HepG2 (cell line): ENCODE results near the gene KRTAP5-8. TPM values are rescaled to one million over a fixed set of nuclear protein-coding genes. Genes with fewer than 3 reads are reported as not detected.

ENCODE experiments used
- ATAC-seq: fragments of 200-7000 bp; cut with Tn5 transposase; 3 replicates; pipeline ENCODE4 v1.9.1; 2020; ENCODE audit warnings: mild to moderate bottlenecking, moderate library complexity
- BruUV-seq: library from RNA; stranded (reverse); fragments of 400-500 nt; replicated peaks from 2 replicates; lab custom pipeline; 2021; lab: Mats Ljungman, UMichigan
- CTCF ChIA-PET: fragments of 300-600 bp; formaldehyde crosslinking; extraction: SDS; loops from one replicate; lab custom pipeline; 2021; ENCODE audit warnings: low total read pairs, inconsistent platforms, low intra/inter-chr PET ratio; lab: Yijun Ruan, JAX
- POLR2A ChIA-PET: fragments of 350-600 bp; sonication (Branson Sonifier 250); formaldehyde crosslinking; loops from one replicate; lab custom pipeline; 2020; ENCODE audit warnings: antibody characterized with exemption, inconsistent platforms; lab: Yijun Ruan, JAX
- DNase-seq: peaks from one replicate; pipeline ENCODE4 v3.0.0-alpha.2; 2015; ENCODE audit warnings: low spot score
- FAIRE-seq: peaks from 3 replicates; lab custom pipeline; 2011; peaks lifted over from hg19 to GRCh38; lab: Jason Lieb, UNC
- H2AFZ ChIP-seq: one replicate; pipeline ENCODE4 v1.6.1; 2011; ENCODE audit warnings: low read length, inconsistent platforms
- H3K27ac ChIP-seq: fragments of 300-600 bp; 3 replicates; pipeline ENCODE4 v1.8.0; 2011; ENCODE audit warnings: mixed run types, mild to moderate bottlenecking, mixed read lengths, low read length, inconsistent platforms; ENCODE audit not compliant: insufficient read depth; ENCODE audit errors: extremely low read length
- H3K27me3 ChIP-seq, 2 experiments: fragments of 200-600 bp in 1 of 2; 2 replicates in 1 of 2; 3 replicates in 1 of 2; pipeline versions ENCODE4 v1.6.0 to v1.8.0; 2011; ENCODE audit warnings: low read length in 2 of 2, mild to moderate bottlenecking in 2 of 2, moderate library complexity in 2 of 2, inconsistent platforms in 1 of 2; ENCODE audit not compliant: insufficient read depth in 2 of 2, control insufficient read depth in 1 of 2
- H3K36me3 ChIP-seq, 2 experiments: fragments of 200-600 bp in 1 of 2; replicated peaks in 1 of 2; 2 replicates in 1 of 2; 3 replicates in 1 of 2; pipeline versions ENCODE4 v1.5.1 to v1.8.0; 2011; ENCODE audit warnings: low read length in 2 of 2, inconsistent platforms in 1 of 2; ENCODE audit not compliant: insufficient read depth in 2 of 2, control insufficient read depth in 1 of 2
- H3K4me1 ChIP-seq: 2 replicates; pipeline ENCODE4 v1.5.1; 2012; ENCODE audit warnings: low read length, inconsistent platforms; ENCODE audit not compliant: insufficient read depth
- H3K4me2 ChIP-seq: 2 replicates; pipeline ENCODE4 v1.6.0; 2011; ENCODE audit warnings: low read depth, low read length, inconsistent platforms
- H3K4me3 ChIP-seq, 3 experiments: fragments of 200-600 bp in 1 of 3; sonication (generic), shearing (Covaris generic) in 1 of 3; replicated peaks in 1 of 3; 2 replicates each; pipeline ENCODE4 v1.5.1; 2011 to 2016; ENCODE audit warnings: low read length in 3 of 3, inconsistent platforms in 2 of 3, low read depth in 2 of 3, mild to moderate bottlenecking in 2 of 3, control low read depth in 1 of 3, mixed read lengths in 1 of 3; ENCODE audit not compliant: insufficient read depth in 1 of 3
- H3K79me2 ChIP-seq: one replicate; pipeline ENCODE4 v1.6.1; 2011; ENCODE audit warnings: low read length, inconsistent platforms; ENCODE audit not compliant: insufficient read depth
- H3K9ac ChIP-seq: 2 replicates; pipeline ENCODE4 v1.6.0; 2011; ENCODE audit warnings: mild to moderate bottlenecking, low read depth, low read length, inconsistent platforms; ENCODE audit not compliant: insufficient read depth
- H3K9me3 ChIP-seq: 2 replicates; pipeline ENCODE4 v1.5.1; 2012; ENCODE audit warnings: mild to moderate bottlenecking, low read length
- H4K20me1 ChIP-seq: 2 replicates; pipeline ENCODE4 v1.6.0; 2011; ENCODE audit warnings: inconsistent platforms, mild to moderate bottlenecking, low read length, moderate library complexity; ENCODE audit not compliant: insufficient read depth
- CAMTA2 ChIP-seq: sonication (generic); formaldehyde crosslinking; IDR thresholded peaks from 2 replicates; pipeline ENCODE4 v1.4.0; 2020; ENCODE audit warnings: mild to moderate bottlenecking, missing genetic modification reagents, borderline replicate concordance
- KLF12 ChIP-seq: sonication (generic); formaldehyde crosslinking; IDR thresholded peaks from 2 replicates; pipeline ENCODE4 v1.4.0; 2020; ENCODE audit warnings: missing genetic modification reagents, borderline replicate concordance
- WGBS: methylation state at CpG from one replicate; pipeline ENCODE4 v1.1.6; 2017; ENCODE audit warnings: low lambda C conversion rate; 5-methylcytosine and 5-hydroxymethylcytosine counted together
- in situ Hi-C: cut with HindIII; loops from 2 replicates; pipeline ENCODE4 v1.10.0; 2017; ENCODE audit warnings: low pct_unique_long_range_greater_than_20kb; ENCODE audit not compliant: extremely low pct_ligation_motif_present
- intact Hi-C: fragments of 100-400 bp; cut with micrococcal nuclease; formaldehyde crosslinking; loops from one replicate; pipeline ENCODE4 v1.10.0; 2022; ENCODE audit not compliant: unreplicated experiment
- polyA plus RNA-seq, 8 experiments: library from polyadenylated mRNA; depleted of rRNA in 3 of 8; stranded (reverse) in 7 of 8; unstranded in 1 of 8; fragments of >200 nt; fragmentation: Illumina TruSeq in 4 of 8; extraction: Trizol in 4 of 8; gene quantifications; 2 replicates each; pipeline versions ENCODE4 v1.2.1 to v1.2.3, GENCODE V29; 2011 to 2016; ENCODE audit warnings: low read depth in 4 of 8, missing spikeins in 1 of 8, mixed read lengths in 1 of 8; ENCODE audit not compliant: insufficient read depth in 1 of 8
- total RNA-seq, 5 experiments: library from RNA; depleted of rRNA; stranded (reverse); fragments of >200 nt; fragmentation: Illumina TruSeq; extraction: Trizol; gene quantifications; 2 replicates each; pipeline ENCODE4 v1.2.3, GENCODE V29; 2016; ENCODE audit warnings: low read depth in 1 of 5
- TF ChIP-seq, protein P1 (sequence below): sonication (generic); formaldehyde crosslinking; IDR thresholded peaks from 2 replicates; pipeline ENCODE4 v1.8.1; 2023; ENCODE audit warnings: mild to moderate bottlenecking, inconsistent platforms, moderate library complexity, missing genetic modification reagents, borderline replicate concordance
- TF ChIP-seq, protein P2 (sequence below), 2 experiments: sonication (generic) in 1 of 2; formaldehyde crosslinking in 1 of 2; IDR thresholded peaks; 2 replicates each; pipeline versions ENCODE4 v1.5.1 to v1.6.1; 2011 to 2020; ENCODE audit warnings: borderline replicate concordance in 1 of 2, low read depth in 1 of 2, low read length in 1 of 2, mild to moderate bottlenecking in 1 of 2, missing genetic modification reagents in 1 of 2, moderate library complexity in 1 of 2

The KRTAP5-8 gene
- total and polyA plus RNA-seq, 2 of the 13 experiments (the other 11 are each of a cell fraction or from before 2014, with no cell fraction given) = 0.20 TPM; not detected in 1

DNA sequence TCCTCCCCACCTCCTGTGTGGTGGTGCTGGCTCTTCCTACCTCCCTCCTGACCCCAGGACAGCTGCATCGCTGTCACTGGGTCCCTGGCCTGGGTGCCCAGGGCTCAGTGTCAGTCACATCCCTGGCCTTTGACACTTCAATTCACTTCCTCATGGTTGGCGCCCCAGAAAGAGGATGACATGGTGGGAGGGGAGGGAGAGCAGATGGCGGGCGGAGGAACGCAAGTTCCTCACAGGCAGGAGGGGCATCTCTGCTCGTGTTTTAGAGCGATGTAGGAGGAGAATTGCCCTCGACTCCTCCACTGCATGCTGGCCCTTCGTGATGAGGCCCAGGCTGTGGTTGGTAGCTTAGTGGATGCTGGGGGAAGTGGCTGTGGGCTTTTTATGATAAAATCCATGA is 45.9 kb upstream of the KRTAP5-8 start:
- H3K9ac ChIP-seq = no peak overlapping the region
- H3K27me3 ChIP-seq = no peaks in the 10 kb centered on the region
- ATAC-seq = no peak
- H3K9me3 ChIP-seq = no peaks in the 10 kb centered on the region
- no peak overlapping the region for H3K27ac ChIP-seq
- FAIRE-seq = no peak
- no peak for DNase-seq
- TF ChIP-seq, protein P1, sequence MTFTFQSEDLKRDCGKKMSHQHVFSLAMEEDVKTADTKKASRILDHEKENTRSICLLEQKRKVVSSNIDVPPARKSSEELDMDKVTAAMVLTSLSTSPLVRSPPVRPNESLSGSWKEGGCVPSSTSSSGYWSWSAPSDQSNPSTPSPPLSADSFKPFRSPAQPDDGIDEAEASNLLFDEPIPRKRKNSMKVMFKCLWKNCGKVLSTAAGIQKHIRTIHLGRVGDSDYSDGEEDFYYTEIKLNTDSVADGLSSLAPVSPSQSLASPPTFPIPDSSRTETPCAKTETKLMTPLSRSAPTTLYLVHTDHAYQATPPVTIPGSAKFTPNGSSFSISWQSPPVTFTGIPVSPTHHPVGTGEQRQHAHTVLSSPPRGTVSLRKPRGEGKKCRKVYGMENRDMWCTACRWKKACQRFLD = no peak
- TF ChIP-seq KLF12 (no peak), CAMTA2 (no peak)
- TF ChIP-seq, protein P2, sequence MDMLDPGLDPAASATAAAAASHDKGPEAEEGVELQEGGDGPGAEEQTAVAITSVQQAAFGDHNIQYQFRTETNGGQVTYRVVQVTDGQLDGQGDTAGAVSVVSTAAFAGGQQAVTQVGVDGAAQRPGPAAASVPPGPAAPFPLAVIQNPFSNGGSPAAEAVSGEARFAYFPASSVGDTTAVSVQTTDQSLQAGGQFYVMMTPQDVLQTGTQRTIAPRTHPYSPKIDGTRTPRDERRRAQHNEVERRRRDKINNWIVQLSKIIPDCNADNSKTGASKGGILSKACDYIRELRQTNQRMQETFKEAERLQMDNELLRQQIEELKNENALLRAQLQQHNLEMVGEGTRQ (IDR thresholded peaks at IDR 0.05; ENCODE audit: low read depth, low read length) = no peak
- TF ChIP-seq, protein P2 (CRISPR knock-in tag; IDR thresholded peaks at IDR 0.05; ENCODE audit: borderline replicate concordance) = no peak
- no TSS peak for BruUV-seq
- no peak overlapping the region for H2AFZ ChIP-seq
- in situ Hi-C loops (no loop called here), intact Hi-C loops (no loop called here)
- no peak overlapping the region for H3K4me2 ChIP-seq
- ChIA-PET POLR2A (no interaction called here), CTCF (no interaction called here)
- WGBS = 97% methylated on average over 8 of the region's 9 CpGs
- H3K79me2 ChIP-seq = no peaks in the 10 kb centered on the region
- peaks cover 13 to 43% of the 10 kb centered on the region in 2 experiments for H3K36me3 ChIP-seq
- no peaks in the 10 kb centered on the region for H4K20me1 ChIP-seq
- no peak overlapping the region for H3K4me3 ChIP-seq
- H3K4me1 ChIP-seq = no peaks in the 10 kb centered on the region
